Retinal pigment epithelial cell (primary cell): Measurements from ENCODE around the gene RUFY2.

Experiments used
- DNase-seq: peaks from one replicate; pipeline ENCODE4 v3.0.0-alpha.2; 2010; ENCODE audit warnings: low read depth
- H3K4me3 ChIP-seq: 2 replicates; pipeline ENCODE4 v1.5.1; 2011; ENCODE audit warnings: mild to moderate bottlenecking, low read length, control low read depth, moderate library complexity
- TF ChIP-seq, protein P1 (sequence below): conservative IDR thresholded peaks from 2 replicates; pipeline ENCODE4 v1.5.1; 2011; ENCODE audit warnings: low read depth, low read length, control low read depth, inconsistent platforms

The RUFY2 gene

DNA sequence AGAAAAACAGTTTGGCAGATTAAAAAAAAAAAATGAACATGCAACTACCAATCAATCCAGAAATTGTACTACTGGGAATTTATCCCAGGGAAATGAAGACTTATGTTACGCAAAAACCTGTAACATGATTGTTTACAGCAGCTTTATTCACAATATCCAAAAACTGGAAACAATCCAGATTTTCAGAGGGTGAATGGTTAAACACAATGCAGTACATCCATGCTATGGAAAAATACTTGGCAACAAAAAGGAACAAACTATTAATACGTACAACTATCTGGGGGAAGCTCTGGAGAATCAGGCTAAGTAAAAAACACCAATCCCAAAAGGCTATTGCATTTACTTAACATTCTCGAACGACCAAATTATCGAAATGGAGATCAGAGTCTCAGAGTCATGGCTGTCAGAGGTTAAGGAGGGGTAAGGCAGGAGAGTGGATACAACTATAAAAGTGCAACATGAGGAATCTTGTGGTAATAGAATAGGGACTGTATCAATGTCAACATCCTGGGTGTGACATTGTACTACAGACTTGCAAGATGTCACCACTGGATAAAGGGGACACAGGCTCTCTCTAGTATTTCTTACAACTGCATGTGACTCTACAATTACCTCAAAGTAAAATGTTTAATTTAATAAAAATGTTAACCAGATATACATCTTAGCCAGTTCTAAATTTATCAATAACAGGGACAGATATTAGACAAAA lies 21.5 kb upstream of the RUFY2 start:
- no peak for DNase-seq
- TF ChIP-seq, protein P1, sequence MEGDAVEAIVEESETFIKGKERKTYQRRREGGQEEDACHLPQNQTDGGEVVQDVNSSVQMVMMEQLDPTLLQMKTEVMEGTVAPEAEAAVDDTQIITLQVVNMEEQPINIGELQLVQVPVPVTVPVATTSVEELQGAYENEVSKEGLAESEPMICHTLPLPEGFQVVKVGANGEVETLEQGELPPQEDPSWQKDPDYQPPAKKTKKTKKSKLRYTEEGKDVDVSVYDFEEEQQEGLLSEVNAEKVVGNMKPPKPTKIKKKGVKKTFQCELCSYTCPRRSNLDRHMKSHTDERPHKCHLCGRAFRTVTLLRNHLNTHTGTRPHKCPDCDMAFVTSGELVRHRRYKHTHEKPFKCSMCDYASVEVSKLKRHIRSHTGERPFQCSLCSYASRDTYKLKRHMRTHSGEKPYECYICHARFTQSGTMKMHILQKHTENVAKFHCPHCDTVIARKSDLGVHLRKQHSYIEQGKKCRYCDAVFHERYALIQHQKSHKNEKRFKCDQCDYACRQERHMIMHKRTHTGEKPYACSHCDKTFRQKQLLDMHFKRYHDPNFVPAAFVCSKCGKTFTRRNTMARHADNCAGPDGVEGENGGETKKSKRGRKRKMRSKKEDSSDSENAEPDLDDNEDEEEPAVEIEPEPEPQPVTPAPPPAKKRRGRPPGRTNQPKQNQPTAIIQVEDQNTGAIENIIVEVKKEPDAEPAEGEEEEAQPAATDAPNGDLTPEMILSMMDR: no peak
- no peak overlapping the region for H3K4me3 ChIP-seq

DNA sequence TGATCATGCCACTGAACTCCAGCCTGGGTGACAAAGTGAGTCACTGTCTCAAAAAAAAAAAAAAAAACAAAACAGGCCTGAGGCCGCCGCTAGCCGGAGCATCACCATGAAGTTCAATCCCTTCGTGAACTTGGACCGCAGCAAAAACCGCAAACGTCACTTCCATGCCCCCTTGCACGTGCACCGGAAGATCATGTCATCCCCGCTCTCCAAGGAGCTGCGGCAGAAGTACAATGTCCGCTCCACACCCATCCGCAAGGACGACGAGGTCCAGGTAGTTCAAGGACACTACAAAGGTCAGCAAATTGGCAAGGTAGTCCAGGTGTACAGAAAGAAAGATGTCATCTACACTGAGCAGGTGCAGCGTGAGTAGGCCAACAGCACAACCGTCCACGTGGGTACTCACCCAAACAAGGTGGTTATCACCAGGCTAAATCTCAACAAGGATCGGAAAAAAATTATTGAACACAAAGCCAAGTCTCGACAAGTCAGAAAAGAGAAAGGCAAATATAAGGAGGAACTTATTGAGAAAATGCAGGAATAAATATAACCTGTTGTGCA lies 17.5 kb upstream of the RUFY2 start:
- H3K4me3 ChIP-seq: no peak overlapping the region
- TF ChIP-seq, protein P1: no peak

DNA sequence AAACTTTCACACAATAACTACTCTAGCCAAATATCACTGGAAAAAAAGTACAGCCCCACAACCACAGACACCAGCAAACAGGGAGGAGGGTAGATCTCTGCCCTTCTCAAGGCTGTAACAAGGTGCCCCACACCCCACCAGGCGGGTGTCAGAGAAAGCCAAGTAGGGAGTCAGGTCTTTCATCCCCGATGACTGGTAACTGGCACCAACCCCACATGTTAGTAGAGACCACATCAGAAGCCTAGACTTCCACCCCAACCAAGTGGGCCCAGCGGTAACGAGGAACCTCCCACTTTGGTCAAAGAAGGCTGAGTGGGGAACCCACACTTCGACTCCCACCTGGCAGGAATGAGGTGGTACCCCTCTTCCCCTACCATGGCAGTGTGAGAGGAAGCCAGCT lies 16.4 kb upstream of the RUFY2 start:
- TF ChIP-seq, protein P1: no peak
- no peak for DNase-seq
- H3K4me3 ChIP-seq: no peak overlapping the region

More for the DNA sequence above, 17.5 kb upstream of the RUFY2 start:
- DNase-seq: no peak

DNA sequence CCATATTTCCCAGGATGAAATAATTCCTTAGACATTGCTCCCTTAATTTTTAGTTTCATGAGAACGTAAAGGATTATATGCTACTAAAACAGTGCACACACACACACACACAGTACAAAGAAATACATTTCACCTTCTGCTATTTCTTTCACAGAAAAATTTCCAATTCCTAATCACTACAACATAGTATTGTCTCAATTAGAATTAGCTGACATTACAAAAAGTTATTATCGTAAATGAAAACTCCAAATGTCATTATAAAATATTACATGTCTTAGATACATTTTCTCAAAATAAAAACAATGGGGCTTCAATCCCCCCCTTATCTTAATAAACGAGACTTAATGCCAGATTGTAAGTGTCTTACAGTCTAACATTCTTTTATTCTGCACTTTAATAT lies 12.3 kb upstream of the RUFY2 start:
- DNase-seq: no peak
- H3K4me3 ChIP-seq: no peak overlapping the region
- TF ChIP-seq, protein P1: no peak

DNA sequence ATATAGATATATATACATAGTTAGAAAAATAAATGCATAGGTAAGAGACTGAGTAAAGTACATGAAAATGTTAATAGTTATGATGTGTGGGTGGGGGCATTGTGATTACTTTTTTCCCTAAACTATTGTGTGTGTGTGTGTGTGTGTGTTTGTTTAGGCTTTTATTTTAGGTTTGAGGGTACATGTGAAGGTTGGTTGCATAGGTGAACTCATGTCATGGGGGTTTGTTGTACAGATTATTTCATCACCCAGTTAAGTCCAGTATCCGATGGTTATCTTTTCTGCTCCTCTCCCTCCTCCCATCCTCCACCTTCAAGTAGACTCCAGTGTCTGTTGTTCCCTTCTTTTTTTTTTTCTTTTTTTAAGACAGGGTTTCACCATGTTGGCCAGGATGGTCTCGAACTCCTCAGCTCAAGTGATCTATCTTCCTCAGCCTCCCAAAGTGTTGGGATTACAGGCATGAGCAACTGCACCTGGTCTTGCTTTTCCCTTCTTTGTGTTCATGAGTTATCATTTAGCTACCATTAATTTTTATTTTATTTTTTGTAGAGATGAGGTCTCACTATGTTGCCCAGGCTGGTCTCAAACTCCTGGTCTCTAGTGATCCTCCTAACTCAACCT lies 1.9 kb upstream of the RUFY2 start:
- no peak overlapping the region for H3K4me3 ChIP-seq
- TF ChIP-seq, protein P1: no peak
- DNase-seq: no peak

DNA sequence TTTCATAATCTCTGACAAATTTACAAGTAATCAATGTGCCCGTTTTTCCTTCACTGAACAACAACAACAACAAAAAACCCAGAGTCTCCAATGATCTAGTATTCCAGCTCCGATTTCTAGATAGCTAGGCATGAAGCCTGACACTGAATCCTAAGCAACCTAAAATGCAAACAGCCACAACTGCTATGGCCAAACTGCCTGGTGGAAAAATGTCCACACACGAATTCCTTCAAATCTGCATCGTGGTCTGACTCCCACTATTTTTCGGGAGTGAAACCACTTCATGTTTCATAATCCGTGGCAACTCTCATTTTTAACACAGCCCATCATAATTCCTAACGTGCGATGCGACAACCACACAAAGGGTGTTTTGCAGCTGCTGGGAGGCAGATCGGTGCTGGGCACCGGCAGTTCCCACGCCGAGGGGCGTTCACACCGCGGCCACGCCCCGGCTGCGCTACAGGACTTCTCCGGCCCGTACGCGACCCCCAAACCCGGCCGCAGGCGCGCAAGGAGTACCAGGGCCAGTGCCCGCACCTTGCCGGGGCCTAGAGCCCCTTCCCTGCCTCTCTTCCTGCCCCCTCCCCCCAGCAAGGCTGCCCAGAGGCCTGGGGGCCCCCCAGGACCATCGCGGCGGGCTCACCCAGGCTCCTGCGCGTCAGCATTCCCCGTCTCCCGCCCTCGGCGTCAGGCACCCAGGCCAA lies 814 bp downstream of the RUFY2 start:
- TF ChIP-seq, protein P1: no peak
- H3K4me3 ChIP-seq: peak overlapping the region; percentile 91
- peak; percentile 70 for DNase-seq
